Activated gamma-delta T cell (primary cell): ENCODE measurements around the gene IGIP.

Experiments used
- DNase-seq: peaks from one replicate; lab custom pipeline; 2025; lab: John Stamatoyannopoulos, UW

Gene IGIP

DNA sequence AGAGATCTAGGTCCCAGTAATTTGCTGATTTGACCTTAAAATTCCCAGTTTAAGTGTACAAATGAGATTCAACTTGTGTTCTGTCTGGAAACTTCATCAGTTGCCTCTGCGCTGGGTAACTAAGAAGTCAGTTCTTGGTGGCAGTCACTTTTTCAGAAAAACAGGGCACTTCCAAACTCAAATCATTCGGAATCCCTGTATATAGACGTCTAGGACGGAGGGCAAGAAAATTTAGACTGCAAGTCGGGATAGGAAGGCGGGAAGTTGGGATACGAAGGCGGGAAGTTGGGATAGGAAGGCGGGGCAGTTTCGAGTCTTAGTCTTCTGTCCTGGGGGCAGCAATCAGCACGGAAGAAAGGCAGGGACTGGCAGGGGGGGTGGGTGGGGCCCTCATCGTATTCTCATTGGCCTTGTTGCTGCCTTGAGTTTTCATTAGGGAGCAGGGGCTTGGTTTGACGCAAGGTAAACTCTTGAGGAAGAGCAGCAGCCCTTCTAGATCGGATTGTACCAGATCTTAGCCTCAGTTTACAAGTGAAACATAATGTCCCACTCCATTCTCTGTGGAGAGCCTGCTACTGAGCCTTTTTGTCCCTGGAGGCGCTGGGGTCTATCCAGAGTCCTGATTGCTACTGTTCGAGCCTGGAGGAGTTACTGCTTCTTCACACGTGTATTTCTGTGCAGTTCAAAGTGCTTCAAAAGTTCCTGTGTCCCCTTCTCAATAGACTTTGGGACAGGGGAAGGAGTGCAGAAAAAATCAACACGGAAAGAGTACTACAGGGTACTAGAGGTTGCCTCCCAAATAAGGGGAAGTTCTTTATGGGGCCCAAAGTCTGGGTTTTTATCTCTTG, 14.5 kb upstream of the IGIP start:
- no peak for DNase-seq

DNA sequence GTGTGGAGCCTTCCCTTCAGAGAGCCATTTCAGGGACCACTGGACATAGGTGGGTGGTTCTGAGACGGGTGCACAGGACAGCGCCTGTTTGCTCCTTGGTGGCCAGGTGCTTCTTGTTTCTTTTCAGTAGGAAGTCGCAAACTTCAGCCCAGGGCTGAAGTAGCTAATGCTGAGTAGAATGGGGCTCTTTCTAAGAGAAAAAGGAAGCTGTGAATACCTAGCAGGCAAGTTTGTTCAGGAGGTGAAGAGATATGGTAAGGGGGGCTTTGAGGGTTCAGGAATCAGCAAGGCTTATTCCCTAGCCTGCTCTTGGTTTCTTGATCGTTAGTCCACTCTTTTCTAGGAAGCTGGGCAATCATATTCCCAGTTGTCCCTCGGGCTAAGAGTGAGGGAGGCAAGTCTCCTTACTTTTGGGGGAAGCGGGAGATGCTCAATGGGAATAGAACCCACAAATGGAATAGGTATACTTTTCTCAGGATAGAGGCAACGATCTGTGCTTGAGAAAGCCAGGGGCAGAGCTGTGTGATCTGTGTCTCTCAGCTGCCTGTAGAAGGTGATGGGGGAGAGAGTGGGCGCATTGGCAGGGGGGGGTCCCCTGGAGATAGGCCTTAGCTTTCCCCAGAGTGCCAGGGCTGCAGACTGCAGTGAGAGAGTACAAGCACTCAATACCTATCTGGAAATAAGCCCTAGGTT, 13.7 kb upstream of the IGIP start:
- DNase-seq: no peak

DNA sequence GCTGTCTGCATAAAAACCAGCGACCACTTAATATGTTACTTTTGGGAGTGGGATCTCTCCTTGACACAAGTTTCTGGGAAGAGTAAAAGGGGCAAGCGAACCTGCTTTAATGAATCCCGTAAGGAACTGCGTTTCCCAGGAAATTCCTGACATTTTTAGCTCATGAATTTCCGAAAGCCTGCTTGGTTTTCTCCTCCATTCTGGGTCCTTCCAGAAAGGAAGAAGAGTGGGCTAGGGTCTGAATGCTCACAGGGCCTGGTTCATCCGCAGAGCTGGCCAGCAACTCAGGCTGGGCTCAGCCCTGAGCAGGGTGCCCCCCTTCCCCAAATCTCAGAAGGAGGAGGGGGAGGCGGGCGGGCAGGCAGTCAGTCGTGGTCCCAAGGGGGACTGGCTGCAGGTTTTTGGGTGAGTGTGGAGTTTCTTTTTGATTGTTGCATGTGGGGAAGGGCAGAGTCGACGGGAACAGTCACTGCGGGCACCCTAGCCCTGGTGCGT, 13.0 kb upstream of the IGIP start:
- no peak for DNase-seq

DNA sequence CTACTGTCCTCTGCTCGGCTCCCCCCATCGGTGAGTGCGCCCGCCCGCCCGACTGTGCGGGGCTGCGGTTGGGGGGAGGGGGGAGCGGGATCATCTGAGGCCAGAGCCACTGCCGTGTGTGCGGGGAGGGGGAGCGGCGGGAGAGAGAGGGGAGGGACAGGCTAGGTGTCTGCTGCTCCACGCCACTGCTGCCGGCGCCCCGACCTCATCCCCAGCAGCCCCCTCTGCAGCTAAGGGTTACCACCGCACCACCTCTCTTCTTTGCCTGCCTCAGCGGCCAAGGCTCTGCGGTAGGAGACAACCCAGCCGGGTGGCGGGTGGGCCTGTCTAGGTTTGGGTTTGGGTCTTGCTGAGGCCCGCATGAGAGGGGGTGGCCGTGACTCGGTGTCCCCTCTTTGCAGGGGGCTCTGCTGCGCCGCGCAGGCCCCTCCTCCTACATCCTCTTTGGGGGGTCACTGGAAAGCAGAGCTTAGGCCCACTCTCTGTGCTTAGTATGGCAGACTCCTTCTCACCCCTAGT, 12.5 kb upstream of the IGIP start:
- peak; percentile 35 for DNase-seq

DNA sequence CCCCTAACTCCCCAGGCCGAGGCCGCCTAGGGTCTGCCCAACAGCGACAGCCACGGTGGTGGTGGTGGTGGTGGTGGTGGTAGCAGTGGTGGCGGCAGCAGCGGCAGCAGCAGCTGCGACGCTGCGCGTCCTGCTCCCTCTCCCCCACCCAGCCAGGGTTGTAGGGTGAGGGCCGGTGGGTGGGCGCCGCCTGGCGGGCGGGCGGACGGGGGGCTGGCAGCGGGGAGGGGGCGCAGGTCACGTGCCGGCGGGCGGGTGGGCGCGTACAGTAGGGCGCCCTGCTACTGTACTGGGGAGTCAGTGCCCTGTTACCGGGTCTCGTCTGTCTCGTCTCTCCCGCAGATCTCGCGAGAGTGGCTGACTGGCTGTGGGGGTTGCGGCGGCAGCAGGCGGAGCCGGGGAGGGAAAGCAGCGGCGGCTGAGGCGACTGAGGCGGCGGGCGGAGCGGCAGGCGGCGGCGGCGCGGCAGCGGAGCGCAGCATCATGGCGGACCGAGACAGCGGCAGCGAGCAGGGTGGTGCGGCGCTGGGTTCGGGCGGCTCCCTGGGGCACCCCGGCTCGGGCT, 12.0 kb upstream of the IGIP start, which contains the start of gene PURA:
Gene PURA (plus strand): TSS at position 411 of the 565 bp plus-strand sequence. CDS start 73 bp downstream, at position 484.
- DNase-seq: peak; percentile 90

DNA sequence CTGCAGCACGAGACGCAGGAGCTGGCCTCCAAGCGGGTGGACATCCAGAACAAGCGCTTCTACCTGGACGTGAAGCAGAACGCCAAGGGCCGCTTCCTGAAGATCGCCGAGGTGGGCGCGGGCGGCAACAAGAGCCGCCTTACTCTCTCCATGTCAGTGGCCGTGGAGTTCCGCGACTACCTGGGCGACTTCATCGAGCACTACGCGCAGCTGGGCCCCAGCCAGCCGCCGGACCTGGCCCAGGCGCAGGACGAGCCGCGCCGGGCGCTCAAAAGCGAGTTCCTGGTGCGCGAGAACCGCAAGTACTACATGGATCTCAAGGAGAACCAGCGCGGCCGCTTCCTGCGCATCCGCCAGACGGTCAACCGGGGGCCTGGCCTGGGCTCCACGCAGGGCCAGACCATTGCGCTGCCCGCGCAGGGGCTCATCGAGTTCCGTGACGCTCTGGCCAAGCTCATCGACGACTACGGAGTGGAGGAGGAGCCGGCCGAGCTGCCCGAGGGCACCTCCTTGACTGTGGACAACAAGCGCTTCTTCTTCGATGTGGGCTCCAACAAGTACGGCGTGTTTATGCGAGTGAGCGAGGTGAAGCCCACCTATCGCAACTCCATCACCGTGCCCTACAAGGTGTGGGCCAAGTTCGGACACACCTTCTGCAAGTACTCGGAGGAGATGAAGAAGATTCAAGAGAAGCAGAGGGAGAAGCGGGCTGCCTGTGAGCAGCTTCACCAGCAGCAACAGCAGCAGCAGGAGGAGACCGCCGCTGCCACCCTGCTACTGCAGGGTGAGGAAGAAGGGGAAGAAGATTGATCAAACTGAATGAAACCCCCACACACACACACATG, 11.2 kb upstream of the IGIP start:
- DNase-seq: peak; percentile 35

DNA sequence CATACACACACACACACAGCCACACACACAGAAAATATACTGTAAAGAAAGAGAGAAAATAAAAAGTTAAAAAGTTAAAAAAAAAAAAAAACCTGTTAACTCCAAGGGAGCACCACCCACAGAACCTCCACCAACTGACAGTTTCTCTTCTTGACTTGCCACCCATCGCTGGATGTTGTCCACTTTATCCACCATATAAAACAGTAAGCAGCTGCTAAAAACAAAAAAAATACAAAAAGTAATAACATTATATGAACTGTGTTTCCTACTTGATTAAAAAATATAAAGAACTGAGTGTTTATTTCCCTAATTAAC, 10.6 kb upstream of the IGIP start:
- no peak for DNase-seq

DNA sequence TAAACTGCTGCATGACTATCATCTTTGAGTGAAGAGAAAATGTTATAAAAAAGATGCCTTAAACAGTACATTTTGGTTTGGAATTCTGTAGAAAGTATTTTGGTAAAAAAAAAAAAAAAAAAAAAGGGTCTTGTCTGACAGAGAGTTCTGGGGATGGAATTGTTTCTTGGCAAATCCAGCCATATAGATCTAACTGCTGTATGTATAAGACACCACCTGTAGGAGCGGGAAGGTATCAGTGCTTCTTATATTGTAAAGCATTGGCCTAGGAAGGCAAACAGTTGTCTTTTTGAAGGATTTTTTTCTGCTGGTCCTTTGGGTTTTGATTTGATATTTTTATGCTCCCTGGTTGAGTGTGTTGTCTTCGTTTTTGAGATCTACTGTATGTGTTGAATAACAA, 9.0 kb upstream of the IGIP start:
- no peak for DNase-seq

DNA sequence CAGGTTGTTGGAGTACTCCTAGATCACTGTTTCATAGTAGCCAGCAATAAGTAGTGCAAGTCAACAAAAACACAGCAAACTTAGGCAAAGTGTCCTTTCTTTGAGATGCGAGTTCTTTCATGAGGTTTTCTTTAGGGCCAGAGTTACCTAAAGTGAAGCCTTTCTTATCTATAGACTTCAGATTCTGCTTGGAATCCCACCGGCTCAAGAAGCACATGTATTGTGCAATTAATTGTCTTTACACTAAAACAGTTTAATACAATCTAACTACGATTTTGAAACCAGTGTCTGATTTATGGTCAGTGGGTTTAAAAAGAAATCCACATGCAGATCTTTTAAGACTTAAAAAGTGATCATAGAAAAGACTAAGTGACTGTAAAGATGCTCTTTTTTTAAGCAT, 8.2 kb upstream of the IGIP start:
- no peak for DNase-seq

DNA sequence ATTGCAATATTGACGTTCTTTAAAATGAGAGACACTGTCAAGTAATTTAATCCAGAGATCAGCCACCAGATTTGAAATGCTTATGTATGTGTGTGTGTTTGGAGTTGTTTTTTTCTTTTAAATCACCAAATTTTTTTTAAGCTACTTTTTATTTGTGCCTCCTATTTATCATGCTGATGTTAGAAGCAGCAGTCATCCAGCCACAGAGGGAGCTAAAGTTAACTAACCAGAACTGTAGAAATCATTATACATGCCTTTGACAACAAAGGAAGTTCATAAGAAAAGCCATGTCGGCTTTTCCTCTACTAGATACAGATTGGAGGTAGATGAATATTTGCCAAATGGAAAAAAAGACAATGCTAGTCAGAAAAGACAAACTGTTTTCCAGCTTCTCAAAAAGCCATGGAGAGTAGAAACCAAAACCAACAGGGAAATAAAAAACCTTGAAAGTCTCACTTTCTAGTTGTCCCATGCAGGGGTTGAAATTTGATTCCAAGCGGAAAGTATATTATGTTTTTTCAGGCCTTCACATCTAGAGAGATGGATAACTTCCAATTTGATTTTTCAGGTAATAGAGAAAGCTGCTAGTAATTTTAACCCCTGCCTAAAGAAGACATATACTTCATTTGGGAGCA, 7.3 kb upstream of the IGIP start:
- no peak for DNase-seq

DNA sequence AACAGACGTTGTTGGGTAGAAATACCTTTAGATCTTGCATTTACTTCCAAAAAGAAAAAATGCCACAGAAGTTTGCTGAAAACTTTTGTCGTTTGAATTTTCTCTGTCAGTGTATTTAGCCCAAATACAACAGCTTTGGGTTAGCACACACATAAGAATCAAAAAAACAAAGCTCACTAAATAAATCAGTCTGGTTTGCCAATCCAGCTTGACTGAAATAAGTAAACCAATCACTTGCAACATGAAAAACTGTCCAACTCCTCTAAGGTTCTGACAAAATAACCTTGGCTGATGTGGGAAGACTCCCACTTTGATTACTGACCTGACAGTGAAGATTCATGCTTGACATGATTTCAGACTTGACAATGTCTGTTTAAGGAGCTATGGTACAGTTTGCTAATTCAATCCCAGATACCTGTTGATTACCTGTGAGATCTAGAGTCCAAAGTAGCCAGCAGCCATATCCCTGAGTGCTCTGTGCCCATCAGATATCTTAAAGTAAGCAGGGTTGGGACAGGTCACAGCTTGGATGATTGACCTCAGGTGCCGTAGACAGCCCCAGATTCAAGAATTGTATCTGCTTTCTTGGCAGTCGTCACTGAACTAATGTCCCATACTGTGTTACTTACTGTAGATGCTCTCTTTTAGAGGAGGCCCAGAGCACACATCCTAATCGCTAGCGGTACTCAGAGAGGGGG, 727 bp downstream of the IGIP start:
- no peak for DNase-seq

DNA sequence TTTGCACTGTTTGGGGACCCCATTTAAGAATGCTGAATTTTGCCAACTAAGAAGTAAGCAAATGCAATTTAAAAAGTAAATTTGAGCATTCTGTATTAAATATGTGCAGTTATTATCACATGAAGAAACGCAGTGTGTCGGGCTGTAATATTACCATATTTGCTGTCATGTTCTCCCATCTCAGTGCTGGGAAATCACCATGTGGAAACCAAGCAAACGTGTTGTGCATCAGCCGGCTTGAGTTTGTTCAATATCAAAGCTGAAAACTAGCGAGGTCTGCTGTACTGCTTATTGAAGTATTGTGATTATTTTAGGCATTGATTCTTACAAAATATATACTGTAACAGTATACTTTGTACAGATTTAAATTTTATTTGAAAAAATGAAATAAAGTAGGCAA, 2.6 kb downstream of the IGIP start:
- DNase-seq: no peak

DNA sequence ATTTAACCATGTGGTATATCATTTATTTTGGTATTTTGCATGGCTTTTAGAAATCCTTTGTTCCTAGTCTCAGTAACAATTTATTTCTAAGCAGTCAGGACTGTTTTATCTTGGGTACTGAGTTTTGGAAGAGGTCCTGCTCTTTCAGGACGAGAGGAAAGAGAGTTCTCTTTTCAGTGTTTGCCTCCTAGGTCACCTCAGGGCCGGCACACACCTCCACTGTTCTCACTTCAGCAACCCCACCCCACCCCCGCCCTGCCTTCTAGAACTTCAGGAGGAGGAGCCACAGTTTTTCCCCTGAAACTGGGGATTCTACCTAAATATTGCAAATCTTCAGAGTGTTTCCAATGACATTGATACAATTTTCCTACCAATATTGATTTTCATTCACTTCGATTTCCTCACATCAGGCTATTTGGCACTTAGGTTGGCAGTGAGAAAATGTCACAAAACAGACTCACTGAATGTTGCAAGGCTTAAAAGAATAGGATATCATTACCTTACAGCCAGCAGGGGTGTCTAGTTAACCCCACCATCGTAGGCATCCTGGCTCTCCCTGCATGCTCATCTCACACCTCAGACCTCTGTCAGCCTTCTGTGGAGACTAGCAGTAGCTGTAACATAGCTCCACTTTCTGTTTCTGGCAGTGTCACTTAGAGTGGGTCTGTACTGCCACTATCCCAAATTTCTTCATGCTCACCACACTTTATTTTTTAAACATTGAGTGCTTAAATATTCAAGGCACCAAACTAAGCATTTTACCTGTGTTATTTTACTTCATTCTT, 5.4 kb downstream of the IGIP start:
- no peak for DNase-seq

DNA sequence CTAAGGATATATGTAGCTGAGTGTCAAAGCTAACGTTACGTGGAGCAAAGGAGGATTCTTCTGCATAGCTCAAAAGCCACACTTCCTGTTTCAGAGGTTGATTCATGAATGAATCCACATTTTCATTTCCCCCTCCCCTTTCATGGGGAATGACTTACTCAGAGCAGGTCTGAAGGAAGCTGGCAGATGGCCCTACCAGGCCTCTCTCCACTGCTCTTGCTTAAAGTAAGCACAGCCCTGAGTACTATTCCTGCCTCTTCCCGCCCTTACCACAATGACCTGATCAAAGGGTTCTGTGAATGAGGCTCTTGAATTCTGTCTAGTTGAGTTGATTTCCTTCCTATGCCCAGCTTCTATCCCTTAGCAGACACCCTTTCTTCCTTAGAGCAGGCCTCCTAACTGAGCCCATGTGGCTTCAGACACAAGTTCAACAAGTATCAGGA, 6.3 kb downstream of the IGIP start:
- no peak for DNase-seq

DNA sequence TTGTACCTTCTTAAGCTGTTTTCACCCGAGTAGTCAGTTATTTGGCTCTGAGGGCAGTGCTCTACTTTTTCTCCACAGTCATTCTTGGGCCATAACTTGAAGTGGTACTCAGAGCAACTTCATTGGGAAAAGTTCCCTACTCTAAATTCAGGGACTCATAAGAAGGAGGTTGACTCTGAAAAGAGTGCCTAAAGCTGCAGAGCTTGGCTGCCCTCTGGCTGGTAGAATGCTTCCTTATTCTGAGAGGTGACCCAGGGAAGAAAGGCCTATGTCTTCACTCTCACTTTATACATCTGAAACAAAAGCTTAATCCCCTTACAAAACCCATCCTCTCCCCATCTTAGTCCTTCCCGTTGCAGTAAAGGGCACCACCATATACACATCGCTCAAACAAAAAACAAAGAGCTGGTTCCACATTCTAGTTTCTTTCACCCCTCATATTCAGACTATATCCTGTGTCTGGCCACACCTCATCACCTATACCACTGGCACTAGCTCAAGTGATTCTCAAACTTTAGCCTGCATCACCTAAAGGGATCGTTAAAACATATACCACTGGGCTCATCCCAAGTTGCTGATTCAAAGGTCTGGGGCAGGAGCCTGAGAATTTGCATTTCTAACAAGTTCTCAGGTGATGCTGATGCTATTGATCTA, 7.9 kb downstream of the IGIP start:
- no peak for DNase-seq

DNA sequence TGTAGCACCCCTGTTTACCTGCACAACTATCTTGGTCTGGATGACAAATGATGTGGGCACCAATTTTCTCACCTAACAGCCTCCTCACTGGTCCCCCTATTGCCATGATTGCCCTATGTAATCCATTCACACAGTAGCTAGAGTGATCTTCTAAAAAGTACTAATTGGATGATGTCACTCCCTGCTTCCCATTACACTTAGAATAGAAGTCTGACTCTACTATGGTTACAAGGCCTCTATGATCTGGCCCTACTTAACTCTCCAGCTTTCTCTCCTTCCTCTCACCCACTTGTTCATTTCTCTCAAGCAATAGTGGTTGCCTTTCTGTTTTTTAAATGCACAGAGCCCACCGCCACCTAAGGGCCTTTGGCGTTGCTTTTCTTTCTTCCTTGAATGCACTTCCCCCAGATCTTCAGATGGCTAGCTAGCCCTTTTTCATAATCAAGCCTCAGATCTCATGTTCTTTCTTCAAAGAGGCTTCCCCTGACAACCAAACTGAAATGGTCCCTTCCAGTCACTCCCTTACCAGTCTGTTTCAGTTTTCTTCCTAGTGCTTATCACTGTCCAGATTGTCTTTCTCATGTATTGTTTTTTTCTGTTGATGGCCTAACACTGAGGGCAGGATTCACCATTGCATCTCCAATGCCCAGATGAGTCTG, 8.7 kb downstream of the IGIP start:
- no peak for DNase-seq

DNA sequence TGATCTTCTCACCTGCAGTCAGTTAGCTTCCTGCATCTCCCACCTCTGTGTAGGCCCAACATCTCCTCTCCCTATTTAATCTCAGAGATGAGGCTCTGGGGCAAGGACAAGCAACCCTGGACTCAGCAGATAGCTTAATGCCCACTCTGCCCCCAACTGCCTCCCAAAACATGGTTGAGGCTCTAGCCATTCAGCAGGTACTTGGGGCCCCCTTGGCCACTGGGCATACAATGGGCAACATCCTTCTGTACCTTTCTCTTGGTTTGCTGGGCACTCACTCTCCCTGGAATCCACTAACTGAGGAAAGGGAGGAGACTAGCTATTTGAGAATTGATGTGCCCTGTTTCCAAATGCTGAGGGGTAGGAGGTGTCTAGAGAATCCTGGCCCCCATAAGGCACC, 9.4 kb downstream of the IGIP start:
- DNase-seq: no peak

DNA sequence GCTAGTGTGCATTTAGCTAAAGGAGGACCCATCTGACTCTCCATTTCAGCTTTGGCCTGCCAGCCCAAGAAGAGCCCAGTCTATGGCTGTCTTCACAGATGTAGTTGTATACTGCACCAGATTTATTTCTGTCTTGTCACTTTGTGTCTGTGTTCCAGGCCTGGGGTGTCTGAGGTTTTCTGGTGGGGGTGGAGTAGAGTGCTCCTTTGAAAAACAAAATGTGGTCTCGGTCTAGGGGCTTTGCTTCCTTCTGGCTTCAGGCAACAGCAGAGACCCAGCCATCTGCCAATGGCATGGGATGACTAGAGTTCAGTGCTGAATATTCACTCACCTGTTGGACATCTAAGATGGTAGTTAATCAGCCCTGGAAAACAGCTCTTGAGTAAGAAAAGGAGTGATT, 10.9 kb downstream of the IGIP start:
- no peak for DNase-seq

DNA sequence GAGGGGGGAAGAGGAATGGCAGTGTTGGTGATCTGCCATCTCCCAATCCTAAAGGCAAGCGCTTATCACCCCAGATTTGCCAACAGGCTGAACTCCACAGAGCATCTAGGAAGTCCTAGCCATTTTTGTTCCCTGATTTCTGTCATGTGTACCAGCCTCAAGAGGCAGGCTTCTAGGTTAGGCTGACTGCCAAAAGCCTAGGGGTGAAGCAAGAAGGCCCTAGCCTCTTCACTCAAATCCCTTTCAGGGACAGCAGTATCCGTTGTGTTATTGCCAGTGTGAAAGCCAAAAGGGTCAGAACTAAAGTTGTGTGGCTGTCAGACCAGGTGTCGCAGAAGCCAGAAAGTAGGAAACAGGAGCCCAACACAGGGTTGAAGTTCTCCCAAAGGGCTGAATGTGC, 14.7 kb downstream of the IGIP start:
- DNase-seq: no peak
